ENCODE measurements around the gene RYR3.

Gene RYR3

GRCh38 chr15:33742306-33742705 lies 431.5 kb downstream of the RYR3 start:
- H3K4me2 ChIP-seq (ENCODE audit: low read length) = no peak overlapping the region
- no peak overlapping the region for H4K91ac ChIP-seq (ENCODE audit: low read depth, low read length)
- H3K18ac ChIP-seq (ENCODE audit: low read length) = no peak overlapping the region
- H2AK5ac ChIP-seq (ENCODE audit: low read length) = no peak overlapping the region
- no peak overlapping the region for H3K4ac ChIP-seq (ENCODE audit: low read depth, low read length)
- no peak overlapping the region for H2AFZ ChIP-seq (ENCODE audit: insufficient read depth, low read length, poor library complexity)
- no peak overlapping the region for H3K4me3 ChIP-seq (ENCODE audit: low read depth, low read length)
- H3K23ac ChIP-seq (ENCODE audit: low read length) = no peak overlapping the region
- peak in 1 of 2 donors; percentile 51 for DNase-seq
- no peak overlapping the region for H3K27ac ChIP-seq (ENCODE audit: low read depth, low read length)
- no peak overlapping the region for H3K14ac ChIP-seq (ENCODE audit: low read length)
- H3K79me1 ChIP-seq (ENCODE audit: low read length) = no peaks in the 10 kb centered on the region
- H2BK12ac ChIP-seq (ENCODE audit: low read length) = no peak overlapping the region
- H3K27me3 ChIP-seq (ENCODE audit: insufficient read depth, low read length) = no peaks in the 10 kb centered on the region
- H3K4me1 ChIP-seq (ENCODE audit: control insufficient read depth in 1 of 2, insufficient read depth in 2 of 2, low read length in 2 of 2) = peaks cover 0 to 6% of the 10 kb centered on the region in 2 experiments
- no peak overlapping the region for H2BK5ac ChIP-seq (ENCODE audit: low read depth, low read length, poor library complexity)
- no peak overlapping the region for H4K8ac ChIP-seq (ENCODE audit: low read depth, low read length)
- H3K79me2 ChIP-seq (ENCODE audit: control insufficient read depth, insufficient read depth, low read length, poor library complexity) = no peaks in the 10 kb centered on the region
- no peak overlapping the region for H2BK120ac ChIP-seq (ENCODE audit: insufficient read depth, low read length, poor library complexity)
- H3K36me3 ChIP-seq (ENCODE audit: control insufficient read depth in 1 of 2, insufficient read depth in 2 of 2, low read length in 2 of 2) = peaks cover 0 to 4% of the 10 kb centered on the region in 2 experiments
- H3K9ac ChIP-seq (ENCODE audit: low read length) = no peak overlapping the region
- H3K9me3 ChIP-seq (ENCODE audit: insufficient read depth, low read depth, low read length) = no peaks in the 10 kb centered on the region
- no CpG with 5 or more reads among the region's 3 CpGs for WGBS (ENCODE audit: extremely low coverage, insufficient coverage, insufficient read length)
- H4K12ac ChIP-seq (ENCODE audit: low read depth, low read length) = no peak overlapping the region

- H3K4me1 ChIP-seq (ENCODE audit: control insufficient read depth in 1 of 2, insufficient read depth in 2 of 2, low read length in 2 of 2) = peaks cover 0 to 5% of the 10 kb centered on the region in 2 experiments
- H3K4ac ChIP-seq (ENCODE audit: low read depth, low read length) = no peak overlapping the region
- no peak overlapping the region for H3K4me3 ChIP-seq (ENCODE audit: low read depth, low read length)
- no peak overlapping the region for H2BK5ac ChIP-seq (ENCODE audit: low read depth, low read length, poor library complexity)
- no peaks in the 10 kb centered on the region for H3K27me3 ChIP-seq (ENCODE audit: insufficient read depth, low read length)
- no peaks in the 10 kb centered on the region for H3K79me1 ChIP-seq (ENCODE audit: low read length)
- H3K14ac ChIP-seq (ENCODE audit: low read length) = no peak overlapping the region
- H2BK120ac ChIP-seq (ENCODE audit: insufficient read depth, low read length, poor library complexity) = no peak overlapping the region
- no CpG with 5 or more reads among the region's 2 CpGs for WGBS (ENCODE audit: extremely low coverage, insufficient coverage, insufficient read length)
- no peaks in the 10 kb centered on the region for H3K79me2 ChIP-seq (ENCODE audit: control insufficient read depth, insufficient read depth, low read length, poor library complexity)
- no peak overlapping the region for H2AK5ac ChIP-seq (ENCODE audit: low read length)
- no peak overlapping the region for H3K4me2 ChIP-seq (ENCODE audit: low read length)
- H3K36me3 ChIP-seq (ENCODE audit: control insufficient read depth in 1 of 2, insufficient read depth in 2 of 2, low read length in 2 of 2) = peaks cover under 1 to 4% of the 10 kb centered on the region in 2 experiments
- H4K91ac ChIP-seq (ENCODE audit: low read depth, low read length) = no peak overlapping the region
- H3K23ac ChIP-seq (ENCODE audit: low read length) = no peak overlapping the region
- no peak overlapping the region for H3K18ac ChIP-seq (ENCODE audit: low read length)
- no peak overlapping the region for H4K12ac ChIP-seq (ENCODE audit: low read depth, low read length)
- no peak overlapping the region for H4K8ac ChIP-seq (ENCODE audit: low read depth, low read length)
- H3K9me3 ChIP-seq (ENCODE audit: insufficient read depth, low read depth, low read length) = no peaks in the 10 kb centered on the region
- no peak overlapping the region for H3K9ac ChIP-seq (ENCODE audit: low read length)
- no peak overlapping the region for H2AFZ ChIP-seq (ENCODE audit: insufficient read depth, low read length, poor library complexity)
- H3K27ac ChIP-seq (ENCODE audit: low read depth, low read length) = no peak overlapping the region
- H2BK12ac ChIP-seq (ENCODE audit: low read length) = no peak overlapping the region
- DNase-seq = no peak
Measured at GRCh38 chr15:33742800-33743199, 432.0 kb downstream of the RYR3 start.

- no peaks in the 10 kb centered on the region for H3K79me2 ChIP-seq (ENCODE audit: control insufficient read depth, insufficient read depth, low read length, poor library complexity)
- no peak overlapping the region for H2BK12ac ChIP-seq (ENCODE audit: low read length)
- H4K91ac ChIP-seq (ENCODE audit: low read depth, low read length) = no peak overlapping the region
- H3K27me3 ChIP-seq (ENCODE audit: insufficient read depth, low read length) = no peaks in the 10 kb centered on the region
- no peak overlapping the region for H2AFZ ChIP-seq (ENCODE audit: insufficient read depth, low read length, poor library complexity)
- no peak overlapping the region for H2AK5ac ChIP-seq (ENCODE audit: low read length)
- no peaks in the 10 kb centered on the region for H3K4me1 ChIP-seq (ENCODE audit: control insufficient read depth in 1 of 2, insufficient read depth in 2 of 2, low read length in 2 of 2)
- H3K4me3 ChIP-seq (ENCODE audit: low read depth, low read length) = no peak overlapping the region
- H3K14ac ChIP-seq (ENCODE audit: low read length) = no peak overlapping the region
- H4K8ac ChIP-seq (ENCODE audit: low read depth, low read length) = no peak overlapping the region
- H3K27ac ChIP-seq (ENCODE audit: low read depth, low read length) = no peak overlapping the region
- whole genome bisulfite sequencing (ENCODE audit: extremely low coverage, insufficient coverage, insufficient read length) = no CpG with 5 or more reads among the region's 5 CpGs
- H2BK5ac ChIP-seq (ENCODE audit: low read depth, low read length, poor library complexity) = no peak overlapping the region
- DNase-seq = no peak
- H4K12ac ChIP-seq (ENCODE audit: low read depth, low read length) = no peak overlapping the region
- no peak overlapping the region for H3K4me2 ChIP-seq (ENCODE audit: low read length)
- no peaks in the 10 kb centered on the region for H3K79me1 ChIP-seq (ENCODE audit: low read length)
- H3K36me3 ChIP-seq (ENCODE audit: control insufficient read depth in 1 of 2, insufficient read depth in 2 of 2, low read length in 2 of 2) = peaks cover 7 to 9% of the 10 kb centered on the region in 2 experiments
- H3K18ac ChIP-seq (ENCODE audit: low read length) = no peak overlapping the region
- H3K9ac ChIP-seq (ENCODE audit: low read length) = no peak overlapping the region
- H3K4ac ChIP-seq (ENCODE audit: low read depth, low read length) = no peak overlapping the region
- H2BK120ac ChIP-seq (ENCODE audit: insufficient read depth, low read length, poor library complexity) = no peak overlapping the region
- no peaks in the 10 kb centered on the region for H3K9me3 ChIP-seq (ENCODE audit: insufficient read depth, low read depth, low read length)
- H3K23ac ChIP-seq (ENCODE audit: low read length) = no peak overlapping the region
Measured at GRCh38 chr15:33746203-33746602, 435.4 kb downstream of the RYR3 start.

GRCh38 chr15:33753012-33753411 lies 442.2 kb downstream of the RYR3 start:
- H4K8ac ChIP-seq (ENCODE audit: low read depth, low read length) = no peak overlapping the region
- no peak overlapping the region for H3K4ac ChIP-seq (ENCODE audit: low read depth, low read length)
- H3K4me2 ChIP-seq (ENCODE audit: low read length) = no peak overlapping the region
- no peak overlapping the region for H4K91ac ChIP-seq (ENCODE audit: low read depth, low read length)
- no CpG with 5 or more reads among the region's 1 CpG for WGBS (ENCODE audit: extremely low coverage, insufficient coverage, insufficient read length)
- no peaks in the 10 kb centered on the region for H3K79me1 ChIP-seq (ENCODE audit: low read length)
- H3K4me1 ChIP-seq (ENCODE audit: control insufficient read depth in 1 of 2, insufficient read depth in 2 of 2, low read length in 2 of 2) = no peaks in the 10 kb centered on the region
- H3K18ac ChIP-seq (ENCODE audit: low read length) = no peak overlapping the region
- no peak overlapping the region for H2BK12ac ChIP-seq (ENCODE audit: low read length)
- no peak overlapping the region for H3K27ac ChIP-seq (ENCODE audit: low read depth, low read length)
- H2BK5ac ChIP-seq (ENCODE audit: low read depth, low read length, poor library complexity) = no peak overlapping the region
- peaks cover 6 to 8% of the 10 kb centered on the region in 2 experiments for H3K36me3 ChIP-seq (ENCODE audit: control insufficient read depth in 1 of 2, insufficient read depth in 2 of 2, low read length in 2 of 2)
- no peaks in the 10 kb centered on the region for H3K9me3 ChIP-seq (ENCODE audit: insufficient read depth, low read depth, low read length)
- no peak overlapping the region for H2AK5ac ChIP-seq (ENCODE audit: low read length)
- no peak overlapping the region for H3K23ac ChIP-seq (ENCODE audit: low read length)
- H3K9ac ChIP-seq (ENCODE audit: low read length) = no peak overlapping the region
- no peak for DNase-seq
- no peaks in the 10 kb centered on the region for H3K79me2 ChIP-seq (ENCODE audit: control insufficient read depth, insufficient read depth, low read length, poor library complexity)
- H2AFZ ChIP-seq (ENCODE audit: insufficient read depth, low read length, poor library complexity) = no peak overlapping the region
- no peak overlapping the region for H3K4me3 ChIP-seq (ENCODE audit: low read depth, low read length)
- no peak overlapping the region for H2BK120ac ChIP-seq (ENCODE audit: insufficient read depth, low read length, poor library complexity)
- H3K14ac ChIP-seq (ENCODE audit: low read length) = no peak overlapping the region
- H4K12ac ChIP-seq (ENCODE audit: low read depth, low read length) = no peak overlapping the region
- H3K27me3 ChIP-seq (ENCODE audit: insufficient read depth, low read length) = no peaks in the 10 kb centered on the region
